D721Med (cell line): ENCODE results near the gene DACT2.
"Not testable (repeated sequence)": the region's sequence is repeated elsewhere in the genome, so short reads cannot be mapped to it uniquely, and the experiment has no call there.

Source experiments
- DNase-seq: peaks from one replicate; pipeline ENCODE4 v3.0.0; 2011; ENCODE audit warnings: low spot score; ENCODE audit not compliant: insufficient read length
- FAIRE-seq: peaks from 2 replicates; lab custom pipeline; 2011; peaks lifted over from hg19 to GRCh38; lab: Jason Lieb, UNC
- TF ChIP-seq, protein P1 (sequence below): IDR thresholded peaks from 2 replicates; pipeline ENCODE4 v1.5.1; 2012; ENCODE audit warnings: mild to moderate bottlenecking, control low read depth; ENCODE audit not compliant: insufficient read depth; ENCODE audit errors: missing control alignments

DACT2 gene

DNA sequence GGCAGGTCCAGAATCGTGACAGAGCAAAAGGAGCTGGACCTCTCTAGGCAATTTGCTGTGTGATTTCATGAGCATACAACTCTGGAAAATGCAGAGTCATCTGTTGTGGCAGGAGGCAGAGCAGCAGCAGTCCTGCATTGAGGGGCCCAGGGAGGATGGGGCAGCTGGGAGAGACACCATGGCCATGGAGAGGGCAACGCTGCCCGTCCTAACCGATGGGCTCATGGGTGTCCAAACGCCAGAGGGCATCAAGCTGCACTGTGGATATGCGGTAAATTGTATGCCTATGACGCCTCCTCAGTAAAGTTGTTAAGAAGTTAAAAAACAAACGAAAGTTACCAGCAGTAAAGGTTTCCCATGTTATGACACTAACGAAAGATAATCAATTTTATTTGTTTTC, 42.2 kb upstream of the DACT2 start:
- no peak for DNase-seq
- TF ChIP-seq, protein P1, sequence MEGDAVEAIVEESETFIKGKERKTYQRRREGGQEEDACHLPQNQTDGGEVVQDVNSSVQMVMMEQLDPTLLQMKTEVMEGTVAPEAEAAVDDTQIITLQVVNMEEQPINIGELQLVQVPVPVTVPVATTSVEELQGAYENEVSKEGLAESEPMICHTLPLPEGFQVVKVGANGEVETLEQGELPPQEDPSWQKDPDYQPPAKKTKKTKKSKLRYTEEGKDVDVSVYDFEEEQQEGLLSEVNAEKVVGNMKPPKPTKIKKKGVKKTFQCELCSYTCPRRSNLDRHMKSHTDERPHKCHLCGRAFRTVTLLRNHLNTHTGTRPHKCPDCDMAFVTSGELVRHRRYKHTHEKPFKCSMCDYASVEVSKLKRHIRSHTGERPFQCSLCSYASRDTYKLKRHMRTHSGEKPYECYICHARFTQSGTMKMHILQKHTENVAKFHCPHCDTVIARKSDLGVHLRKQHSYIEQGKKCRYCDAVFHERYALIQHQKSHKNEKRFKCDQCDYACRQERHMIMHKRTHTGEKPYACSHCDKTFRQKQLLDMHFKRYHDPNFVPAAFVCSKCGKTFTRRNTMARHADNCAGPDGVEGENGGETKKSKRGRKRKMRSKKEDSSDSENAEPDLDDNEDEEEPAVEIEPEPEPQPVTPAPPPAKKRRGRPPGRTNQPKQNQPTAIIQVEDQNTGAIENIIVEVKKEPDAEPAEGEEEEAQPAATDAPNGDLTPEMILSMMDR: no peak
- FAIRE-seq: no peak

DNA sequence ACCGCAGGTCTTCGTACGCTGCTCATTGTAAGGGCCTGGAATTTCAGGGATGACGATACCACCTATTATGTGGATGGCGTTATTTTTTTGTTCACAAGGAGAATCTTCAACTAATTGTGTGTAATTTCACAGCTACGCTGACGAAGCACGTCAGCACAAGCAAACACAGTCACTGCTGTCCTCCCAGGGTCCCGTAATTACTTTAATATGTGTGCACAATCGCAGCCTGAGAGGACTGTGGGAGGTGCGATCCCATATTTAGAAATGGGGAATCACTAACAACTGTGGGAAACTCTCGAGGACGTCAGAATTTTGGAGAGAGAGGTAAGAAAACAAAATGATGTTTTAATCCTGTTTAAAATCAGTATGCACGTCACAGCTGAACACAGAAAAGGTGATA, 40.2 kb upstream of the DACT2 start:
- FAIRE-seq (no peak), DNase-seq (no peak)
- TF ChIP-seq, protein P1: no peak

DNA sequence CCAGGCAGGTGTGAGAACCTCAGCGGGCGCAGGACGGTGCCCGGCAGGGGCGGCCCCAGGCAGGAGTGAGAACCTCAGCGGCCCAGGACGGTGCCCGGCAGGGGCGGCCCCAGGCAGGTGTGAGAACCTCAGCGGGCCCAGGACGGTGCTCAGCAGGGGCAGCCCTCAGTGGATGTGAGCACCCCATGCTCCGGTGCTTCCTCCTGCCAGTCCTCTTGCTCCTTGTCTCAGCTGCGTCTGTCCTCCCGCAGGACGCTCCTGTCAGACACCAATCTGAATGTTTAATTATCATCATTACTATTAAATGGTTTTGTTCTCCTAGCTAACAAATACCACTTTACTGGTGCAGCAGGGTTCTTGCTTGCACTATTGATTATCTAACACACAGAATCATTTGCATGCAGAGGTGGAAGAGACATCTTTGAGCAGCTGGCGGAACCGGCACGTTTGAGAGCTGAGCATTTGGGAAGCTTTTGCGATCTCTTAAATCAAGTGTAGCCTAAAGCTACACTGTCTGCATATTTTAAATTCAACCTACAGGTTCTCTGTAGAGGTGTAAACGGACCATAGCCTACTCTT, 39.4 kb upstream of the DACT2 start:
- DNase-seq (no peak), FAIRE-seq (no peak)
- TF ChIP-seq, protein P1: no peak

DNA sequence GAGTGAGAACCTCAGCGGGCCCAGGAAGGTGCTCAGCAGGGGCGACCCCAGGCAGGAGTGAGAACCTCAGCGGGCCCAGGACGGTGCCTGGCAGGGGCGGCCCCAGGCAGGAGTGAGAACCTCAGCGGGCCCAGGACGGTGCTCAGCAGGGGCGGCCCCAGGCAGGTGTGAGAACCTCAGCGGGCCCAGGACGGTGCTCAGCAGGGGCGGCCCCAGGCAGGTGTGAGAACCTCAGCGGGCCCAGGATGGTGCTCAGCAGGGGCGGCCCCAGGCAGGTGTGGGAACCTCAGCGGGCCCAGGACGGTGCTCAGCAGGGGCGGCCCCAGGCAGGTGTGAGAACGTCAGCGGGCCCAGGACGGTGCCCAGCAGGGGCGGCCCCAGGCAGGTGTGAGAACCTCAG, 37.3 kb upstream of the DACT2 start:
- DNase-seq, FAIRE-seq: not testable (repeated sequence)

DNA sequence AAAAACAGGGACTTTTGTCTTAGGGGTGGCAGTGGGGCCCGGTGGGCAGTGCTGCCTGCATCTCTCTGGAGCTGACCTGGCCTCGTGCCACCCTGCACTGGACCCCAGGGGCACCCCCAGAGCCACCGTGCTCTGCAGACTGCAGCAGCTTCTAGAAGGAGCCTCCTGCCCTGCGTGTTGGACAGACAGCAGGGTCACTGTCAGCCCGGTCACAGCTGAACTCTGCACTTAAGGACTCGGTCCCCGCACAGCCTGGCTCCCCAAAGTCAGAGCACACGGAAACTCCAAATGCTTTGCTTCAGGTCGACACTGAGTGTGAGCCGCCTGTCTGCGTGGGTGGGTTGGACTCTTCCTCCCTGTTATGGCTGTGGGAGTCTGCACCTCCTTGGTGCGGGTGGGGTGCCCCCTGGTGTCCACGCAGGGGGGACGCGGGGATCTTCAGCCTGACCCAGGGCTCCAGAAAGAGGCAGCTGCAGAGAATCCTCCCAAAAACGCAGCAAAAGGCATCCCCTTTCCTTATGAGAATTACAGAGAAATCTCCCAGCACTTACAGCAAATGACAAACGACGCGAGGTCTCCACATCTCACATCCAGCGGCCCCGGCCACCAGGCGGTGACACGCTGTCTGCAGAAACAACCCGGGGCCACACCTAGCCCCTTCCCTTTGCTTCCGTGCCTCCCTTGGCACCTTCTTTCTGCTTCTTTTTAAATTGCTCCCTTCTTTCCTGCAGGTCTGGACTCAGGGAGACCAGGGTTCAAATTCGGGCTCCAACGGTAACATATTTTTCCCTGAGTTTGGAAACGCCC, 36.3 kb upstream of the DACT2 start:
- no peak for DNase-seq
- FAIRE-seq: no peak
- TF ChIP-seq, protein P1: no peak

DNA sequence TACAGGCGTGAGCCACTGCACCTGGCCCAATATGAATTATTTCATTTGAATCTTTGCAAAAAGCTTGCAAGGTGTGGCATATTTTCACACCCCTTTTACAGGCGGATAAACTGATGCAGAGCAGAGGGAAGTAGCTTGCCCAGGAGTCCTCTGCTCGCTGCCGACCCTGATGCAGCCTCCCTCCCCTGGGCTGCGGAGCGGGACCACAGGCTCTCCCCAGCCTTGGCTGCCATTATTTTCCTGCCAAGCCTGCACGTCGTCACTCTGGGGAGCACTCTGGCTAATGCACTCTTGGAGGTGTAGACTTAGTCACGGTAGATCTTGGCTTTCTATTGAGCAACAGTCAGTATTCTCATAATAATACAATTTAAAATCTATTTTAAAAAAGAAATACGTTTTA, 34.8 kb upstream of the DACT2 start:
- TF ChIP-seq, protein P1: no peak
- DNase-seq: no peak
- FAIRE-seq: no peak

DNA sequence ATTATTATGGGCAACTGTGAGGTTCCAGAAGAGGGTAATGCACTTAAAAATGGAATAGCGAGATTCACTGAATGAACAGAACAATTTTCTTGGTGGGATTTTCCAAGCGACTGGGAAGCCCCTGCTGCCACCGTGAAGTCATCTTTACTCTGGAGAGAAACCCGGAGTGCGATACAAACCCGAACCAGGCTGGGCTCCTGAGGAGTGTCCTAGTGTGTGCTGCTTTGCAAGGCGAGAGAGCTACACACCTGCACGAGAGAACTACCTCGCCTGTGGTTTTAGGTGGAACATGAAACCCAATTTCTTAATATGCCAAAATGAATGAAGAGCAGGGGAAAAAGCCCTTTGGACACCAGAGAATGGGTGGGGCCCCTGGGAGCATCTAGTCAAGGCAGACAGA, 33.5 kb upstream of the DACT2 start:
- DNase-seq (no peak), FAIRE-seq (no peak)
- TF ChIP-seq, protein P1: no peak
